Fibroblast of gingiva (primary cell): ENCODE data around the gene ATF6.
A peak's percentile ranks its signal among the peaks of the same experiment; 100 is the strongest.

Source experiments
- DNase-seq: peaks from one replicate; pipeline ENCODE4 v3.0.0-alpha.2; 2011; ENCODE audit warnings: low read depth

ATF6 gene

DNA sequence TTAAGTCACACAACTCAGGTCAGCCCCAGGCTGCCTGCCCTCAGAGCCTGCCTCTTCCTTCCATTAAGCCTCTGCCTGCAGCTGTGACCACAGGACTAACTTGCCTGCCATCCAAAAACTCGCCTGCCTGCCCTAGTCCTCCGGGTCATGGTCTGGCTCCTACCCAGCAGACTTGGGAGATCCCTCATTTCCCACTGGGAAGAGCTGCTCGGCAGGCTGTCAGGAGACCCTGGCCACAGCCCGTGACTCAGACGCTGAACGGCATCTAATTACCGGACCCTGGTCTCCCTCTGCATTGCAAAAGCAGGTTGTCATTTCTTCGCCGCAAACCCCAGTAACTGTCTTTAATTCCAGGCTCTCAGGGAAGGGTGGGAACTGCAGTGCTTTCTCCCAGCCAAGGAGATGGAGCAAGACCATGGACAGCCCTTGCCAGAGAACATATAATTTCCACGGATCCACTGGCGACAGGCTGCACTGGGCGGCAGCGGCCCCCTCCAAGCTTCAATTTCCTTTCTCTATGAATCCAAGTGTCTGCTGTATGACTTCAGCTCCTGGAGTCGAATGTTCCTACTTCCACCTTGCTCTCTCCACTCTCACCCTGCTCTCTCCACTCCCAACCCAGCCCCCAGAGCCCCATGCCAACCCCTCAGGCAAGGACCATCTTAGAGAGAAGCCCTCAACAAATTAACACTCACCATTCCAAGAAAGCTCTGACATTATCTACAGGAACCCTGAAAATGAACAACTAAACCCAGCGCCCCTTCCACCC, 237.1 kb downstream of the ATF6 start:
- peak; percentile 98 for DNase-seq

DNA sequence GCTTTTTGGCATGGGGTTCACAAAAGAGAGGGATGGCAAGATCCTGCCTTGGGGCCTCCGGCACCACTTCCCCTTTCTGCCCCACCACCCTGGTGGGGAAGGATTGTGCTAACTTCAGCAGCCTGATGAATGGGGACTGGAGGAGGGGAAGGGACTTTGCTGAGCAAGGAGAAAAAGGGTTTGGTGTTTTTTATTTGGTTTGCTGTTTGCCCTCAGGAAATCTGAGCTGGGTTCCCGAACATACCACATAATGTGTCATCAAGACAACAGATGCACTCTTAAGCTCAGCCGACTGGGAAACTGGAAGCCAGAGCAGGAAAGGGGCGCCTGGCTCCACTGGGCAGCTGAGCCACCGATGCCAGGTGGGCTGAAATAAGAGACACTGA, 237.7 kb downstream of the ATF6 start:
- DNase-seq, result peak; percentile 75

DNA sequence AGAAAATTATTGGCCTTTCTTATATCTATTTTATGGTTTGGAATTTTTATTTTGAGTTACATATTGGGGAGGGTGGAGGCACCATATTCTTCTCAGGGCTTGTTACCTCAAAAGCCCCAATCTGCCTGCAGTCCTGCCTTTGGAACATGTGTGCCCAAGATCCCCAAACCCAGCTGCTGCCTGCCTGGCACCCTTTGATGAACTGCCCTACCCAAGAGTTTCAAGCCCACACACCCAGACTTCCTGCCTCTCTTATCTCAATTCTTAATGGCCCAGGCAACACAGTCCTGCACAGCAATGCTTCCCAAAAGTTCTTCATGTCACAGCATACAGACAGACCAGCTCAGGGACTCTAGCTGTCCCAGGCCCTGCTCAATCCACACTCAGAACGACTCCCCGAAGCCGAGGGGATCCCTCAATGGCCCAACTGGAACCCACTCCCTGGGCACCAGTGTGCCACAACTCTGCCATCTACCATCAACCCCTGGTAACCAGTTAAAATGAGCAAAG, 238.4 kb downstream of the ATF6 start:
- DNase-seq, result no peak

DNA sequence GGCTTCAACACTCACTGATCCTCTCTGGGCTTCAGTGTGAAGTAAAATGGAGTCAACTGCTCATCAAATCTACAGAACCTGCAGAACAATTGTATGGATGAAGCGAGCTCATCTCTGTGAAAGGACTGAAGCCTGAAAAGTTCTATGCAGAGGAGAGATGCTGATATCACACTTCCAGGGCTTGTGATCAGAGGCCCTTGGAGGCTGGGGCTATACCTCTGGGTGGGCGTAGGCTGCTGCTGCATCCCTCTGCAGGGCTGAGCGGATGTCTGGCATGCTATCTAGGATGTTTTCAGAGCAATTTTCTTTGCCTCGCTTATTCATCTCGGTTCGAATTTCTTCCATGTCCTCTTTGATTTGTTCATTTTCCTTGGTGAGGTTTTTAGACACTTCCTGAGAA, 240.0 kb downstream of the ATF6 start:
- no peak for DNase-seq

DNA sequence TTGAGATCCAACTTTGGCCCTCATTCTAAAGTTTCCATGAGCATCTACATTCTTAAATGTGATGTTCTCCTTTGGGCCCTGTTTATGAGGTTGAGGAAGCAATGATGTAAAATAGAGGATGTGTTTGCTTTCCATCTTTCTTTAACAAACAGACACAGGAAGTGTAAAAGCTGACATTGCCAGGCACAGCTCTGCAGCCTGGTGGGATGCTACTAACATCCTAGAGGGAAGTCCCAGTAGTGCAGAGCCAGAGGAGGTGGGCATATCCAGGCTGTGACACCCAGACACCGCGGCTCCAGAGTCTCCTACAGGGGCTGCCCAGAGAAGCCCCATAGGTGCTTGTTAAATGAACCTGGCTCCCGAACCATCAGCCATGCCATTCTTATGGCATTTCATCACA, 241.3 kb downstream of the ATF6 start:
- DNase-seq, result no peak

DNA sequence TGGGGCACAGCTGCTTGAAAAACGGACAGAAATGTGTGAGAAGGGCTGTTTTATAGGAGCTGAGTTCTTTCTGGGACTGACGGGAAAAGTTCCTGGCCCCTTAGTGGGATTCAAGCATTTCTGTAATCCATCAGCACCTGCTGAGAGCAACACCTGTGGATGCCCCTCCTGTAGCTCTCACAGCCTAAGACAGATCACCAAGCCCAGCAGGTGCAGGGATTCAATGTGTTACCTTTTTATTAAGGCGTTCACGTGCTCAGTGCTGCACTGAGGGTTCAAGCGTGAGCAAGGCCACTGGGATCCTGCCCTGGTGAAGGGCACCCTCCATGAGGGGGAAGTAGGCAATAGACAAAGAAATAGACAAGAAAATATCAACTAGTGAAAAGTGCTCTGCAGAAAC, 242.7 kb downstream of the ATF6 start:
- DNase-seq, result no peak

DNA sequence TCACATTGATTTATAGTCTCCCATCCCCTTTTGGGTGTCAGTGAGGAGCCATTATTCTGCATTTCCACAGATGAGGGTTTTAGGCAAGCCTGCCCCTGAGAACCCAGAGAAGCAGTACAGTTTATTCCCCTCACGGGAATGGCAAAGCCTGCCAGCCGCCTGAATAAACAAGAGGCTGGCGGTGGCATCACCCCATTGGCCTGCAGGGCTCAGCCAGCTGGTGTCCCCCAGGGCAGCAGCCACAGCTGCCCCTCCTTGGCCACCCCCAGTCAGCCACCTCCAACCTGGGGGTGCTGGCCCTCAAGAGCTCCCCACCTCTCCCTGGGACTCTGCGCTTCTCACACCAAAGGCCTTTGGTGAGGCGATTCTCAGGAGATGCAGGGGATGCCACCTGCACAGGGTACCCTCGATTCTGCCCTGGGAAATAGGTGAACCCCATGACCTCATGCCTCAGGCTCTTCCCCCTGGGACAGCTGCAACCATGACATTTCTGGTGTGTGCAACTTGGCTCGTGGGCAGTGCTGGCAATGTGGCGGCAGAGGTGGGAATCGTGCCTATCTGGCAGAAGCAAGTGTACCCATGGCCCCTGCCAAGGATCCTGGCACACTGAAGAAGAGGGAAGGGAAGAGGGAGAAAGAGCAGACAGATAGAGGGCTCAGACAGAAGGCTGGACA, 243.5 kb downstream of the ATF6 start:
- DNase-seq, result no peak

DNA sequence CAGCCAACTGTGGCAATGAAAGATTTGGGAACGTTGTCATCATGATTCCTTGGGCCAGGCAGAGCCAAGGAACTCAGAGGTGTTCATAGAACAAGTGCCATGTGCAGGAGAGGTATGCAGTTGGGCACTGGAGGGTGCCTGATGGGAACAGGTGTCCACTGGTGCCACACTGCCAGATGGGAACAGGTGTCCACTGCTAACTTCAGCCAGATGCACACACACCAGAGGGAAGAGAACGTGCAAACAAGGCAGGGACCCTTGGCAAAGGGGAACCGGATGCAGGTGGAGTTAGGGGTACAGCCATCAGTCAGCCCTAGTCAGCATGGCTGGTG, 244.0 kb downstream of the ATF6 start:
- no peak for DNase-seq

DNA sequence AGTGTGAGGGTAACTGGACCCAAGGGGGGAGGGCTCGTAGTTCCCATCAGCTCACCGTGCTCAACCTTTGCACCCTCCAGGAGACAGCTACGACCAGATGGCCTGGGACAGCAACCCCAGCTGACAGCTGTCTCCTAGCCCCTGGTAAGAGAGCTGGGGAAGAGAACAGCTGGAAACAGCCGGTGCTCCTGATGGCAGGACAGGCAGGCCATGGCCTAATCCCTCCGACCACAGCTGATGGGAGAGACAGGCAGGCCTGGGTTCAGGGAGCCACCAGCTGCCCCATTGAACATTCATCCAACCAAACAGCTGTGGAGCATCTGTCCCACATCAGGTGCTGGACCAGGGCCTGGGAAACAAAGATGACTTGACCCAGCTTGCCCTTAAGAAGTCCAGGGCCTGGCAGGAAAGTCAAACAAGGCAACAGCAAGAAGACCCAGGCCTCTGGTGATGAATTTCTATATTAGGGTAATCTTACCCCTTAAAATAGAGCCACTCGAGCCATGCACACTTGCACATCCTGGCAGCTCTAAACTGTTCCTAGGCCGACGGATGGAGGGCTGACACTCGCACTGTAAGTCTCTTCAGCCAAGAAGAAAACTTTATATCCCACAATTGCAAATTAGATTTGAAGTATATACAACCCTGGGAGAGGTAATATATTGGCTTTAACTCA, 245.4 kb downstream of the ATF6 start:
- DNase-seq, result no peak

DNA sequence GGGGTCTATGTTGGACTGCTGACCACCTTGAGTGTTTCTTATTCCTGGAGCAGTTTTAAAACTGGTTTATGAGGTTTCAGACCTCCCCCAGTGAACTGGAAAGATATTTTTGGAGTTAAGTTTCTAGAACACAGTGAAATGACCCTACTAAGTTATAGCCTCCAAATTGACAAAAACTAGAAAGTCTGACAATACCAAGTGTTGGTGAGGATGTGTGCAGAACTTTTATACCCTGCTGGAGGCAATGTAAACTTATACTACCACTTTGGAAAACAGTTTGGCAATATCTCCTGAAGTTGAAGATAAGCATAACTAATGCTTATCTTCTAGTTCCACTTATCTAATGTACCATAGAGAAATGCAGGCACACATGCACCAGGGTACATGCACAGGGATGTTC, 247.2 kb downstream of the ATF6 start:
- no peak for DNase-seq
